Putamen (tissue), 1 donor: ENCODE results near the gene HOXB3.

ENCODE experiments used
- DNase-seq: peaks from one replicate; pipeline ENCODE4 v3.0.0-alpha.2; 2016; ENCODE audit warnings: low spot score

The HOXB3 gene

GRCh38 chr17:48500435-48501426 lies 89.3 kb downstream of the HOXB3 start:
- no peak for DNase-seq

DNA sequence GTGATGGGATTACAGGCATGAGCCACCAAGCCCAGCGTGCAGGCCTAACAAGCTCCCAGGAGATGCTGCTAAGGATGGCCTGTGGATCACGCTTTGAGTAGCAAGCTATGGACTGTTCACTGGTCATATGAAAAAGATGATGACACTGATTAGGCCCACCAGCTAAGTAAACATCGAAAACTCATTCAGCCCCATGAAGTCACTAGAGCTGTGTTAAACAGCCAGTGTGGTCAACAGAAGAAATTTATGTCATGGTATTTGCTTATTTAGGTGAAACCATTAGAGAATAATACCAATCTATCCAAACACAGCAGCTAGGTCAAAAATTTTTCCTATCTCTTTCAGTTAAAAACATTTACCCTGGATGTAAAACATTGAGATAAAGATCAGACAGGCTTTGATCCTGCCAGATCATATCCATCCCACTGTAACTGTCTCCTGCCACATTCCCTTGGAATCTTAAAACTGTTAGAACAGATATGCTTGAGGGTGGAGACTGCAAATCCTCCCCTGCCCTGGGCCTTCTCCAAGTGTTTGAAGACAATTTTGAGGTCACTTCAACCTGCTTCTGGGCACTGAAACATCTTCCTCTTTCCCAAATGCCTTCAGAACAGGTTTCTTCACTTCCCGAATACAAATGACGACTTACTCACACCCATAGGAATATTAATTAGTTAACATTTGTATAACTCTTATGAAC lies 90.2 kb downstream of the HOXB3 start:
- DNase-seq = no peak

- no peak for DNase-seq
Measured at GRCh38 chr17:48499248-48499647, 90.8 kb downstream of the HOXB3 start.
